ENCODE measurements around the gene OR2Z1.

OR2Z1 gene

DNA sequence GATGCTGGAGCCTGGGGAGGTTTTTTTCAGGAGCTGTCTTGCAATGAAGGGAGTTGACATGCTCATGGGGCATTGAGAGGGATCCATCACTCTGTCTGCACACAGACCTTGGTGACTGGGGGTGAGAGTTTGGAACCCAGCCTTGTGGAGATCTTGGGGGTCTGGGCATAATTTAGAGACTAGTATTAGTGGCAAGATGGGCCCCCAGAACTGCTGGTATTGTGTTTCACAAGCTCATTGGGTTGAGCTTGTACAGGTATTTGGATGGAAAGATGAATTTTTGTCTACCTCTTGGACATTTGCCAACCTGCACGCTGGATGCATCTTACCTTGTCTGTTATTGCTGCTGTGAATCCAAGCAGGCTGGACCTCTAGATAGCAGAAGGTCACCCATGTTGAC is at the start of gene OR2Z1:
TSS of gene OR2Z1 (plus strand) at position 301 of the 400 bp plus-strand sequence. CDS start 9,395 bp downstream, outside the sequence.
- DNase-seq, result no peak

GRCh38 chr19:8673276-8673891 is 48.0 kb upstream of the OR2Z1 start:
- no peak for DNase-seq

DNA sequence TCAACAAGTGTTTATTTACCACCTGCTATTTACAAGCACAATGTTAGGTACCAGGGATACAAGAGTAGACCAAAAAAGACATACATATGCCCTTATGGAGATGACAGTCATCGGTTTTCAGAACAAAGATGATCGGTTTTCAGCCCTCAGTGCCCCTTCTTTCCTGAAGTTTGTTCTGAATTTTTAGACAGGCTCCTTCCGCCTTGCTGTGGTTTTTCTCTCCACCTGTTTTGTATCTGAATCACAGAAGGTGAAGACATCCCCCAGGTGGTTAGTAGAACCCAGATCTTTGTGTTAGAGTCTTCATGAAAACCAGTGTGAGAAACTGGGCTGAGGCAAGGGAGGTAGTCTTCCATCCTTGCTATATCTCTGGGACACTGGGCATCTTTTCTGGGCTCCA is 46.4 kb upstream of the OR2Z1 start:
- no peak for DNase-seq

DNA sequence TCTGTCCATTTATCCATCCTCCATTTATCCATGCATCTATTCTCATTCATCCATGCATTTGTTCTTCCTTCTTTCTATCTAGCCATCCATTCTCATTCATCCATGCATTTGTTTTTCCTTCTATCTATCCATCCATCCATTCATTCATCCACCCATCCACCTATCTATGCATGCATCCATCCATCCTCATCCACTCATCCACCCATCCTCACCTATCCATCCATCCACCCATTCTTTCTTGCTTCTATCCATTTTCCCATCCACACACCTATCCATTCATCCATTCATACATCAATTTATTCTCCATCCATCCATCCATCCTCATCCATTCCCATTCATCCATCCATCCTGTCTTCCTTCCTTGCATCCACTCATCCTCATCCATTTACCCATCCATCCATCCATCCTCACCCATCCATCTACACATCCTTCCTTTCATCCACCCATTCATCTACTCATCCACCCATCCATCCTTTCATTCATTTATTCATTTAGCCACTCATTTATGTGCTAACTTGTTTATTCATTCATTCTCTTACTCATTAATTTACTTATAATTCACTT is 43.1 kb upstream of the OR2Z1 start:
- DNase-seq, result no peak

- no peak for DNase-seq
Observed at GRCh38 chr19:8680676-8681344, 40.6 kb upstream of the OR2Z1 start.

GRCh38 chr19:8681345-8682029 is 39.9 kb upstream of the OR2Z1 start:
- DNase-seq, result no peak

DNA sequence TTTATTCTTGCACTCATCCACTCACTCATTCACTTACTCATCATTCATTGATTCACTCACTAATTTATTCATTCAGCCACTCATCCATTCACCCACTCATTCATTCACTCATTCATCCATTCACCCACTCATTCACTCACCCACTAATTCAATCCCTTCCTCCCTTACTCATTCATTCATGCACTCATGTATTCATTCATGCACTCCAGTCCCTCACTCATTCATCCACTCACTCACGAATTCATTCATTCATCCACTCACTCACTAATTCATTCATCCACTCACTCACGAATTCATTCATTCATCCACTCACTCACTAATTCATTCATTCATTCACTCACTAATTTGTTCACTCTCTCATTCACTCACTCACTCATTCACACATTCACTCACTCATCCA is 39.0 kb upstream of the OR2Z1 start:
- DNase-seq, result no peak

DNA sequence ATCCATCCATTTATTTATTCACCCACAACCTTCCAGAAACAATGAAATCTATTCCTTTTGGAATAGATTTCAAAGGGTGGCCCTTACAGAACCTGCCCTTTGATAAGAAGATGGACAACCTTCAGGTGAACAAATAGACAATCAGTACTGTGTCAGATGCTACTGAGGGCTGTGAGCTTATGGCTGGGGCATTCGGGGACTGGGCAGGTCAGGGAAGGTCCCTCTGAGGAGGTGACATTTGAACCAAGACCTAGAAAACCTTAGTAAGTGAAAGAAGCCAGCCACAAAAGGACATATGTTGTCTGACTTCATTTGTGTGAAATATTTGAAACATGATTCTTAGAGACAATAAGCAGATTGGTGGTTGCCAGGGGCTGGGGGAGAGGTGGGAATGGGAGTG is 38.5 kb upstream of the OR2Z1 start:
- no peak for DNase-seq

DNA sequence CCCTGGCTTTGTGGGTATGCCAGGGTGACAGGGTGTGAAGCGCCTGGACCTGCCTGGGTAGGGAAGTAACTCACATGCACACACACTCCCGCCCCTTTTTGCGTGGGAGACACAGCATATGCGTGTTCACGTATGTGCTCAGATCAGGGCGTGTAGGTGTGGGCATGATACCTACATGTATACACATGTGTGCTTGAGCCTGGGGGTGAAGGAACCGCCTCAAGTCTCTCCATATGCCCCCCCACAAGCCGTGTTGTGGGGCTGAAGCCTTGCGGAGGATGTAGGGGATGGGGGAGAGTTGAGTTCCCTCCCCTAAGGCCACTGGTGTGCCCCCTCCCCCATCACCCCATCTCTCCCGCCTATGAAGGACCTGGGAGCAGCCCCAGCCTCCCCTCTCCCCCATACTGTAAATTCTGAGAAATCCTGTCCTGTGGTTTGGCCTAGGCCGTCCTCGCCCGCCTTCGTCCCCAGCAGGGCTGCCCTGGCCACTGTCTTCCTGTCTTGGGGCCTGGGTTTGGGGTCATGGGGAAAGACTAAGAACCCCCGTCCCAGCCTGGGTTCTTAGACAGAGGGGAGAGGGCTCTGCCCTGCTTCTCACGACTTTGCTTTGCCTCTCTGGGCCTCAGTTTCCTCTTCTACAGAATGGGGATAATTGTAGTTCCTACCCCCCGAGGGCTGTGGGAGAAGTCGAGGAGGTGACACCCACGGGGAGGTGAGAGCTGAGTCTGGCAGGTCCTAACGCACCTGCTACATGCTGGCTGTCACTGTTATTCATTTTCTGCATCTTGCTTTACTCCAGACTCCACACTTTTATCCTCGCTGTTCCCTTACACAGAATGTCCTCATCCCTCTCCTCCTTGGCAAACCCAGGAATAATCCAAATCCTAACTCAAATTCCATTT is 37.2 kb upstream of the OR2Z1 start:
- DNase-seq, result no peak

DNA sequence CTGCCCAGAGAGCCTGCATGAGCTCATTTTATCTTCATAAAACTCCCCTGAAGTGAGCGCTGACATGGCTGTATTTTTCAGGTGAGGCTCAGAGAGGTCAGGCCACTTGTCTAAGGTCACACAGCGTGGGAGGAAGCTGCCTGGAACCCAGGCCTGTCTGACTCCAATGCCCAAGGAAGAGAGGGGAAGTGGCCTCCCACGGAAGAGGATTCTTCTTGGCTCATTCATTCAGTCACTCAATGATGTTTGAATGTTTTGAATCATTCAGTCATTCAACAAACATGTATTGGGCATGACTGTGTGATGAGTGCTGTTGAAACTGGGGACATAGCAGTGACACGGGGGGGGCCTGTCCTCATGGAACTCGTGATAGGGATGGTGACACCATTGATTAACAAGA is 34.9 kb upstream of the OR2Z1 start:
- DNase-seq, result no peak

GRCh38 chr19:8688930-8689329 is 32.5 kb upstream of the OR2Z1 start:
- DNase-seq, result no peak

- no peak for DNase-seq
Observed at GRCh38 chr19:8690753-8691539, 30.5 kb upstream of the OR2Z1 start.

- no peak for DNase-seq
Observed at GRCh38 chr19:8695501-8695900, 25.9 kb upstream of the OR2Z1 start.

DNA sequence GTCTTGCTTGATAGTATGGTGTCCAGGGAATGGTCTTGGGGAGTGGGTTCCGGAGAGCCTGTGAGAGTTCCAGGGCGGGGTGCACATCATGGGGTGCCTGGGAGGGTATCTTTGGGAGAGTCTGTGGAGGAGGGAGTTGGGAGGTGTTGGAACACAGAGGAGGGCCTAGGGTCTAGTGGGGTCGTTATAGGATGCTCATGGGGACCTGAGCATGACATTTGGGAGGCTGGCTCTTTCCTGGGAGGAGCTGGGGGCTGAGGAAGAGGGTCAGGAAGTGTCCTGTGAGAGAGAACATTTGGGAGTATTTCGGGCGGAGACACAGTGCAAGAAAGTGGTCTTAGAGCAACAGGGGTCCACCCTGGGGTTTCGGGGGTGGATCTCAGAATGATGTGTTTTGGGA is 25.5 kb upstream of the OR2Z1 start:
- no peak for DNase-seq

- DNase-seq, result no peak
Observed at GRCh38 chr19:8696993-8697392, 24.4 kb upstream of the OR2Z1 start.

GRCh38 chr19:8697671-8698432 is 23.6 kb upstream of the OR2Z1 start:
- DNase-seq, result no peak

DNA sequence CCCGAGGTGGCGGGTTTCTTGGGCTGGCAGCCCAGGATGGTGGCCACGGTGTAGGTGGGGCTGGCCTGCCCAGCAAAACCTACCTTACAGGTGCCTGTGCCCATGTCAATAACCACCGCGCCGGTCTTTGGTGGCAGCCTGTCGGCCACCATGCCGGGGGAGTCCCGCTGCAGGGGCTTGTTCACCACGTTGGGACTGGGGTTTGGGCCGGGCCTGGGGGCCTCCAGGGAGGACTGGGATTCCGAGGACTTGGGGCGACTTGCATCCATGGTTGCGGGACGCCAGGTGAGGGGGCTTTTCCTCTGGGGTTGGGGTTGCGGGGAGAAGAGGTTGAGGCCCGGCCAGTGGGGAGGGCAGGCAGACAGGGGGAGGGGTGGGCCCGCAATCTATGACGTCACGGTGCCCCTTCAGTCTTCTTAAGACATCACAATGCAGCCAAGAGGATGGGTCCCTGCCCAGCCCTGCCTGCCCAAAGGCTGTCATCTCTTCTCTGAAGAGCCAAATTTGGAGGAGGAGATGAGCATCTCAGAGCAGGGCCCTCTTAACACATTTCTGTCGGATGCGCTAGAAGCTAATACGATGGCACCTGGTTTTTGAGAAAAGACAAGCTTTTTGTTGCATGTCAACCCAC is 22.9 kb upstream of the OR2Z1 start, which contains the start of gene ACTL9:
TSS of gene ACTL9 (minus strand) at position 363 of the 631 bp plus-strand sequence. CDS start at position 269, 94 bp downstream.
- DNase-seq, result no peak

DNA sequence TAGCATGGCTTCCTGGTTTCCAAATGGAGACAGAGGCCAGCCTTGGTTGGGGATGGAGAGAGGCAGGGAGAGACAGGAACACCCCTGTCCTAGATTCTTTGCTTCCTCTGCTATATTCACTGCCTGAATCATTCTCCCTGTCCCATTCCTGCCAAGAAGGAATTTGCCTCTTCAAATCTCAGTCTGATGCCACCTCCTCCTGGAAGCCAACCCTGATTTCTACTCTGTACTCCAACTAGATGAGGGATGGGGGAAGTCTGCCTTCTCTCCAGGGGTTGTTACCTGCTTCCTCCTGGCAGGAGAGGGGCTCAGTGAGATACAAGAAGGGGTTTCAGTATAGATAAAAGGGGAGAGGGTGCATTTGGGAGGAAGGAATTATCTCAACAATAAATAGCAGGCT is 21.5 kb upstream of the OR2Z1 start:
- DNase-seq, result no peak

- DNase-seq, result no peak
Observed at GRCh38 chr19:8700956-8701355, 20.5 kb upstream of the OR2Z1 start.

- no peak for DNase-seq
Observed at GRCh38 chr19:8702350-8702749, 19.1 kb upstream of the OR2Z1 start.

GRCh38 chr19:8703223-8703622 is 18.2 kb upstream of the OR2Z1 start:
- no peak for DNase-seq
